Measurements from ENCODE around the gene NADSYN1.

DNA sequence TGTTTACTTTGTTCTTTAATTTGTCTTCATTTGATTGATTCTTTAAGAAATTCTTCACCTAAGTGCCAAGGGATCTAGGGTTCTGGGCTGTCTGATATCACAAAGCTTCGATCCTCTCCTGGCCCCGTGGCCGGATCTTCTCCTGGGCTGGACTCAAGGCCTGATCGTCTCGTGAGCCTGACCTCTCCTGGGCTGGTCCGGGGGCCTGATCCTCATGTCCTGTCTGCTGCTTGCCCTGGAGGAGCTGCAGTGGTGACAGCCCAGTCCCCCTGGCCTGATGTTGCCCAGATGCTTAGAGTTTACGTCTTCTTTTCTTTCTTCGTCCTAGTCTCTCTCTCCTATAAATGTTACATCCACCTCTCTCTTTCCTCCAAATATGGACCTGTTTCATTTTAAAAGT is 3.3 kb downstream of the NADSYN1 start:
- TF ChIP-seq MYC (CRISPR knock-in tag; IDR thresholded peaks at IDR 0.05; ENCODE audit: borderline replicate concordance) (no peak), REST (IDR thresholded peaks at IDR 0.05; ENCODE audit: borderline replicate concordance in 1 of 2, low read depth in 1 of 2, low read length in 2 of 2) (no peak), ZNF850 (CRISPR knock-in tag; conservative IDR thresholded peaks at IDR 0.05) (no peak), ZNF878 (CRISPR knock-in tag; IDR thresholded peaks at IDR 0.05) (no peak), CAMTA2 (CRISPR knock-in tag; IDR thresholded peaks at IDR 0.05; ENCODE audit: borderline replicate concordance) (no peak), ZNF670 (CRISPR knock-in tag; IDR thresholded peaks at IDR 0.05; ENCODE audit: borderline replicate concordance) (no peak)
